Measurements from ENCODE around the gene MEF2D. TPM values are rescaled to one million over a fixed set of nuclear protein-coding genes. Genes with fewer than 3 reads are reported as not detected.

Gene MEF2D
- total RNA-seq, 1 experiment from 2014 or later = 6.2 TPM

GRCh38 chr1:156504438-156504813 lies 3.9 kb upstream of the MEF2D start:
- DNase-seq (ENCODE audit: low read depth) = no peak
- in situ Hi-C loops (cut with HindIII; ENCODE audit: low pct_unique_long_range_greater_than_20kb, low sequenced_read_pairs) = no loop called here

- in situ Hi-C loops (cut with HindIII; ENCODE audit: low pct_unique_long_range_greater_than_20kb, low sequenced_read_pairs) = no loop called here
- no peak for DNase-seq (ENCODE audit: low read depth)
Measured at GRCh38 chr1:156503698-156504437, 3.3 kb upstream of the MEF2D start.

DNA sequence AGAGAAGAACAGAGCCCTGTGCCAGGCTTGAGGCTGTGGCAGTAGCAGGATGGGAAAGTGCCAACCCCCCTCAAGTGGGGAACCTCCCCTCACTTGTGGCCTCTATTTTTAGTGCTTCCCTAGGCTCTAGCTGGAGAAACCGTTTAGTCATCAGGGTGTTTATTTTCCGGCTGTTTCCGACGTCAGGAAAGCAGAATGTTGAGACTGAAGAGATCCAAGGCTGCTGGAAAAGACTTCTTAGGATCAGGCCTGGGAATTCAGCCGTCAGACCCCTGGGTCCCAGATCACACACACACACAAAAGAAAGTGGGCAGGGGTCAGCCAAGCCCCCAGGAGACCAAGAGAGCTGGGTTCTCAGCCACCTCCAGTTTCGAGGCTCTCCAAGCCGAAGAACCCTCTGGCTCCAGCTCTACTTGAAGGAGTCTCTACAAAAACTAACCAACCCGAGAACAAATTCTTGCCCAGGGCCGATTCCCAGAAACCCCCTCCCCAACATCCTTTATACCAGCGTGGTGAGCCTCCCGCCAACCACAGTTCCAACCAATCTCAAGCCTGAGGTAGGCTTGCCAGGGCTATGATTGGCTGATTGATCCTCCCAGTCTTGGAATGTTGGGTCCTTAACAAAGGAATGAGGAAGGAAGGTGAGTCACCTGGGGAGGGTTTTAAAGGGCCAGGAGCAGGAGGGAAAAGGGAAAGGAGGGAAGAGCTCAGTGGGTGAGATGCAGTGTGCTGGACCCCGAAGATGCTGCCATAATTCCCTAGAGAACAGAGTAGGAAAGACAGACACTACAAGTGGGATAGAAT lies 2.5 kb upstream of the MEF2D start:
- in situ Hi-C loops (cut with HindIII; ENCODE audit: low pct_unique_long_range_greater_than_20kb, low sequenced_read_pairs) = no loop called here
- DNase-seq (ENCODE audit: low read depth) = peak; percentile 87

DNA sequence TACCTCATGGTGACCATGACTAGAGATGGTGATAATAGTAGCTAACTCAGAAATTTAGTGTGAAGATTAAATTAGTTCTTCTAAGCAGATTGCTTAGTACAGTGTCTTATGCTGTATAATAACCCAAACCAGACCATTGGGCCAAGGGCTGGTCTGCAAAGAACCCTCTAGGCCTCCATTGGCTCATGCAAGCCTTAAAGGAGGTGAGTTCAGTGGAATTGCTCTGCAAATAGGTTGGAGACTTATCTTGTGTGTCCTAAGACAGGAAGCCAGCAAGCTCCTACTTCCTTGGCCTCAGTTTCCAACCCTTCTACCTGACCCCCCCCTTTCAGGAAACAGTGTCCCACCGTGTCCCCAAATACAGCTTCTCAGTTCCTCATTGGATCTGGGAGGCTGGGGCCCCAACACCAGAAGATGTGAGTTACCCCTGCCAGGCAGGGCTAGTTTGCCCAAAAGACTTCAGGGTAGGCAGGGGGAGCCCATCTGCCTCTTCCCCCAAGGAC lies 1.9 kb upstream of the MEF2D start:
- no peak for DNase-seq (ENCODE audit: low read depth)
- in situ Hi-C loops (cut with HindIII; ENCODE audit: low pct_unique_long_range_greater_than_20kb, low sequenced_read_pairs) = no loop called here

GRCh38 chr1:156500793-156501506 lies 375 bp upstream of the MEF2D start:
- DNase-seq (ENCODE audit: low read depth) = peak; percentile 94
- in situ Hi-C loops (cut with HindIII; ENCODE audit: low pct_unique_long_range_greater_than_20kb, low sequenced_read_pairs) = no loop called here

DNA sequence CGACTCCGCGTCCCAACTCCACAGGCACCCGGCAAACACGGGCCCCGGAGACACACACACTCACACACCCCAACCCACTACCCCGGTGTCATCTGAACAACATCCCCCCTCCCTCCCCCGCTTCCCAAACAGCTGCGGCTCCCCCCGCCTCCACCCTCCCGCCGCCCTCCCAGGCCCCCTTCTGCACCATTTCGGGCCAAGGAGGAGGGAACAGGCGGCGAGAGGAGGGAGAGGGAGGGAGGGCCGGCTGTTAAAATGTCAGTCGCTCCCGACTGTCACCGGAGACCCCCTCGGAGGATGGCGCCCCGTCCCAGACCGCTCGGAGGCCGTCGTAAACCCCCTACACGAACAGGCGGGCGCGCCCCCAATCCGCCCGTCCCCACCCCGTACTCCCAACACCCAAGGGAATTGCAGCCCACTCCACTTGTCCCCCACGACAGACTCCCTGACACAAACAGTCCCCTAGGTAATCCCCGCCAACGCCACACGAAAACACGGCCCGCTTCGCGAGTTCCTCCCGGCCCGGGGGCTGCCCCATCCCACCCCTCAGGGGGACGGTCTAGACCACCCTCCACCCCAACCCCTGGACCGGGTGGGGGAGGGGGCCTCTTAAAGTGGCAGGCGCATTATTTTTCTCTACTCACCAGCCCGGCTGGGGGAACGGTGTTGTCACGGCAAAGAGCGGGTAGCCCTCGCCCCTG lies 583 bp downstream of the MEF2D start:
- in situ Hi-C loops (cut with HindIII; ENCODE audit: low pct_unique_long_range_greater_than_20kb, low sequenced_read_pairs) = no loop called here
- no peak for DNase-seq (ENCODE audit: low read depth)

GRCh38 chr1:156499194-156499841 lies 1.3 kb downstream of the MEF2D start:
- in situ Hi-C loops (cut with HindIII; ENCODE audit: low pct_unique_long_range_greater_than_20kb, low sequenced_read_pairs) = no loop called here
- DNase-seq (ENCODE audit: low read depth) = no peak

GRCh38 chr1:156498432-156499193 lies 2.0 kb downstream of the MEF2D start:
- in situ Hi-C loops (cut with HindIII; ENCODE audit: low pct_unique_long_range_greater_than_20kb, low sequenced_read_pairs) = no loop called here
- no peak for DNase-seq (ENCODE audit: low read depth)

DNA sequence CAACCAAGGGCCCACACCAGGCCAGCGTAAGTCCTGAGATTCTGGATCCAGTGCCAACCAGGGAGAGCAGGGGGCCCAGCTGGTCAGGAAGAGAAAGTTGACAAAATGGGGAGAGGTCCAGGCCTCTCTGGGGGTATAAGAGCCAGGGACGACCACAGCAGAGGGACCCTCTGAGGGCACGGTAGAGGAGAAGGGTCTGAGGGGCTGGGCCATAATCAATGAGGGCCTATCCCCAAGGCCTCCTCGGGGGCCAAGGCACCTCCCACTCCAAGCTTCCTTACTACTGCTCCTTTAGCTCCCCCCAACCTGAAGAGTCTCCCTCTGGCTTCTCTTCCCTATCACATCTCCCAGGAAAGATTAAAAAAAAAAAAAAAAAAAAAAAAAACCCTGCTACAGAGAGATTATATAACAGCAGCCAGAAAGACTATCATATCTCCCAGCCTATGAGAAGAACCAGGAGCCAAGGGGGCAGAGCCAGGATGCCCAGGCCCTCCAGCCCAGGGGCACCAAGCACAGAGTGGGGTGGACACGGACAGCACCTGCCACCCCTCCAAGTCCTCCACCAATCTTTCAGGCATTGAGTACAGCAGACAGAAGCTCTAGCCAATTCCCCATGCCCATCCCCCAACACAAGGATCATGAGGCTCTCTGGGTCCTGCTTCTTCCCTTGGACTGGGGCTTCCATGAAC lies 2.7 kb downstream of the MEF2D start:
- no peak for DNase-seq (ENCODE audit: low read depth)
- in situ Hi-C loops (cut with HindIII; ENCODE audit: low pct_unique_long_range_greater_than_20kb, low sequenced_read_pairs) = no loop called here

DNA sequence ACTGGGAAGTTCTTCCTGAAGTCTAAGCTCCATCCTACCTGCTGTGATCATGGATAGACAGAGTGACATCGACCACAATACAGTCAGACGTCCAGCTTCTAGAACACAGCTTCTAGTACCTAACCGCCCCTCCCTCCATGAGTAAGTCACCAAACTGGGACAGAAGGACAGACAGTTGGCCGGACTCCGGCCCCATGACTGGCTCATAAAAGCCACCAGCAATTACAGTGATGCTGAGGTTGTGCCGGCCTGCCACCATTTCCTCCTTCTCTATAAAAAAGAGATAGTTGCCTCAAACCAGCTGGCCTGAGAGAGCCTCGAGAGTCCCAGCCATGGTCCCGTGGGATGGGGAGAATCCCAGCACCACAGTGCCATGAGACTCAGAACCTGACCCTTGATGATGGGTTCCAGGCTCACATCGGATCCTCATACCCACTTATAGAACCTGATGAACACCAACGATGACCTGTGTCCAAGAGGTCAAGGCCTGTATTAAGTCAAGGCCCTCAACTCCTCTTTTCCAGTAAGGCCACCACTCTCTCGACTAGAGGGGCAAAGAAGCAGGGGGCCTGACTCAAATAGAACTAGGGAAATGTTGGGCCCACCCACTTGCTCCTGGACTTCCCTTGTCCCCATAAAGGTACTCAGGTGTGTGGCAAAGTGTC lies 3.4 kb downstream of the MEF2D start:
- DNase-seq (ENCODE audit: low read depth) = no peak
- in situ Hi-C loops (cut with HindIII; ENCODE audit: low pct_unique_long_range_greater_than_20kb, low sequenced_read_pairs) = no loop called here

DNA sequence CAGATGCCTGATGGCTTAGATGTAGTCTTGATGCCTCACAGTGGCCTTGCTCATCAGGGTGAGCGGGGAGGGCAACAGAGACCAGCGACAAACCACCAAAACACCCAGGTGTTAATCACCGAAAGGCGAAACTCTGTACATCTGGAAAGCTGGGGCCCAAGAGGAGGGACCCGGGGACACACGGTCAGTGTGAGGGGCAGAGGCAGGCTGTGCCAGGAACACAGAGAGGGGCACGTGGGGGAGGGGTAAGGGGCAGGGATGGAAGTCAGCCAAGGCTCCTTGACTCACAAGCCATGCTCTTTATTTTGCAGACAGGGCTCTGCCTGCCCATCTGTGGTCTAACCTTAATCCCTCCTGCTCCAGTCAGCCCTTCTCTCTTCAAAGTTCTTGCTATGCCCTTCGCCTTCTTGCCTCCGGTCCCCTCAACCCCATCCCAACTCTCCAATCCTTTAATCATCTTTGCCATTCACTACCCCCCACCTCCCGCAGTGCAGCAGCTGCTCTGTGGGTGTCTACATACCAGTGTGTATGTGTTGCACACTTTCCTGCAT lies 4.3 kb downstream of the MEF2D start:
- in situ Hi-C loops (cut with HindIII; ENCODE audit: low pct_unique_long_range_greater_than_20kb, low sequenced_read_pairs) = no loop called here
- no peak for DNase-seq (ENCODE audit: low read depth)

- in situ Hi-C loops (cut with HindIII; ENCODE audit: low pct_unique_long_range_greater_than_20kb, low sequenced_read_pairs) = no loop called here
- no peak for DNase-seq (ENCODE audit: low read depth)
Measured at GRCh38 chr1:156495401-156496140, 5.0 kb downstream of the MEF2D start.

GRCh38 chr1:156494309-156494895 lies 6.2 kb downstream of the MEF2D start:
- in situ Hi-C loops (cut with HindIII; ENCODE audit: low pct_unique_long_range_greater_than_20kb, low sequenced_read_pairs) = no loop called here
- DNase-seq (ENCODE audit: low read depth) = no peak

- in situ Hi-C loops (cut with HindIII; ENCODE audit: low pct_unique_long_range_greater_than_20kb, low sequenced_read_pairs) = no loop called here
Measured at GRCh38 chr1:156493742-156494141, 6.8 kb downstream of the MEF2D start.

DNA sequence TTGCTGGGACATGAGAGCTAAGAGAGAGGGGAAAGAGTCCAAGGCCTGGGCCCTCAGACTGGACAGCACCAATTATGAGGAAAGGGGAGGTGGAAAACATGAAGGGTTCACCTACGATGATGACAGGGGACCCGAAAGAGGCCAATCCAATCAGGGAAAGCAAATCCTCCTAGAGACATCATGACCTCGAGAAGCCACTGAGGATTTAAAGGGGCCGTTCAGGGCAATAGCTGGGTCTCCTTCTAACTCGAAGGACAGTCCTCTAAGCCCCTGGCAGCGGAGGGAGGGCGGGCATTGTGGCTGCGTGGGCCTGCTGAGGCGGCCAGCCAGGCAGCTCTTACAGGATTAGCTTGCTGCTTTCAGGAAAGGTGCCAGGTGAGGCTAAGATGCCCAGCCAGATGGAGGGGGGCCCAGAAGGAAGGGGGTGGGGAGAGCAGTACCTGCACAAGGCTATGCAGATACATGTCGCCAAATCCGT lies 7.4 kb downstream of the MEF2D start:
- DNase-seq (ENCODE audit: low read depth) = no peak
- in situ Hi-C loops (cut with HindIII; ENCODE audit: low pct_unique_long_range_greater_than_20kb, low sequenced_read_pairs) = no loop called here

More at GRCh38 chr1:156493742-156494141, 6.8 kb downstream of the MEF2D start:
- no peak for DNase-seq (ENCODE audit: low read depth)

Measured in Caki2 (cell line).